Liver (tissue), 3 donors: ENCODE results near the gene ARHGAP6.

Experiments used
- ATF3 ChIP-seq: IDR thresholded peaks from 2 replicates; pipeline ENCODE4 v1.6.1; 2016; ENCODE audit warnings: antibody characterized with exemption
- CTCF ChIP-seq: fragments of 150-350 bp; IDR thresholded peaks from 2 replicates; pipeline ENCODE4 v1.5.1; 2017; ENCODE audit warnings: improper control_type of control experiment, low read depth, low read length; ENCODE audit not compliant: missing input control
- EGR1 ChIP-seq, 2 donors: IDR thresholded peaks; 2 replicates each; pipeline ENCODE4 v1.6.1; 2016 to 2018; ENCODE audit warnings: antibody characterized with exemption in 2 of 2, low read depth in 2 of 2
- FOXA1 ChIP-seq: IDR thresholded peaks from 2 replicates; pipeline ENCODE4 v1.6.1; 2016; ENCODE audit warnings: antibody characterized with exemption
- GABPA ChIP-seq, 2 donors: IDR thresholded peaks in 1 of 2; conservative IDR thresholded peaks in 1 of 2; 2 replicates each; pipeline ENCODE4 v1.6.1; 2016; ENCODE audit warnings: antibody characterized with exemption in 2 of 2, mild to moderate bottlenecking in 1 of 2, moderate library complexity in 1 of 2
- HNF4A ChIP-seq, 2 donors: conservative IDR thresholded peaks; 2 replicates each; pipeline ENCODE4 v1.6.1; 2016; ENCODE audit warnings: antibody characterized with exemption in 2 of 2, mild to moderate bottlenecking in 2 of 2
- JUND ChIP-seq, 2 donors: IDR thresholded peaks; 2 replicates each; pipeline ENCODE4 v1.6.1; 2016; ENCODE audit warnings: antibody characterized with exemption in 2 of 2
- MAX ChIP-seq: IDR thresholded peaks from 2 replicates; pipeline ENCODE4 v1.6.1; 2016; ENCODE audit warnings: antibody characterized with exemption
- RAD21 ChIP-seq, 2 donors: IDR thresholded peaks; 2 replicates each; pipeline ENCODE4 v1.6.1; 2016; ENCODE audit warnings: antibody characterized with exemption in 2 of 2, mild to moderate bottlenecking in 2 of 2
- REST ChIP-seq: IDR thresholded peaks from 2 replicates; pipeline ENCODE4 v1.6.1; 2016; ENCODE audit warnings: antibody characterized with exemption, mild to moderate bottlenecking
- SP1 ChIP-seq: IDR thresholded peaks from 2 replicates; pipeline ENCODE4 v1.6.1; 2018; ENCODE audit warnings: antibody characterized with exemption, mild to moderate bottlenecking
- TAF1 ChIP-seq: conservative IDR thresholded peaks from 2 replicates; pipeline ENCODE4 v1.6.1; 2016; ENCODE audit warnings: antibody characterized with exemption, mild to moderate bottlenecking
- YY1 ChIP-seq: IDR thresholded peaks from 2 replicates; pipeline ENCODE4 v1.6.1; 2016; ENCODE audit warnings: antibody characterized with exemption, mild to moderate bottlenecking
- ZBTB33 ChIP-seq: IDR thresholded peaks from 2 replicates; pipeline ENCODE4 v1.6.1; 2016; ENCODE audit warnings: antibody characterized with exemption
- donor health status: healthy.
- donor health status: healthy.

- no peak for TF ChIP-seq CTCF
- no peak for TF ChIP-seq SP1
- no peak for TF ChIP-seq ATF3
- no peak for TF ChIP-seq REST
- no peak for TF ChIP-seq ZBTB33
- TF ChIP-seq TAF1: no peak
- no peak for TF ChIP-seq MAX
- TF ChIP-seq GABPA (IDR thresholded peaks at IDR 0.05 in 1 of 2, conservative IDR thresholded peaks at IDR 0.05 in 1 of 2): no peak
- TF ChIP-seq EGR1 (IDR thresholded peaks at IDR 0.05; ENCODE audit: low read depth in 2 of 2): no peak
- no peak for TF ChIP-seq RAD21 (IDR thresholded peaks at IDR 0.05)
- no peak for TF ChIP-seq FOXA1
- no peak for TF ChIP-seq JUND (IDR thresholded peaks at IDR 0.05)
- no peak for TF ChIP-seq YY1
- TF ChIP-seq HNF4A (conservative IDR thresholded peaks at IDR 0.05): no peak
Measured at GRCh38 chrX:11438767-11439166, 227.0 kb downstream of the ARHGAP6 start.
